Keratinocyte (primary cell): ENCODE data around the gene TGM4. TPM values are rescaled to one million over a fixed set of nuclear protein-coding genes. Genes with fewer than 3 reads are reported as not detected.

ENCODE experiments used
- DNase-seq: peaks from one replicate; pipeline ENCODE4 v3.0.0-alpha.2; 2011; ENCODE audit warnings: low read depth, missing footprints, low spot score
- FAIRE-seq: peaks from 2 replicates; lab custom pipeline; 2011; peaks lifted over from hg19 to GRCh38; lab: Jason Lieb, UNC
- H2AFZ ChIP-seq: 2 replicates; pipeline ENCODE4 v1.6.0; 2012; ENCODE audit warnings: low read length, control low read depth, inconsistent platforms; ENCODE audit not compliant: control insufficient read depth
- H3K27ac ChIP-seq: 2 replicates; pipeline ENCODE4 v1.5.1; 2011; ENCODE audit warnings: low read length; ENCODE audit not compliant: control insufficient read depth, insufficient read depth
- H3K27me3 ChIP-seq: 3 replicates; pipeline ENCODE4 v1.6.0; 2011; ENCODE audit warnings: low read length; ENCODE audit not compliant: control insufficient read depth, insufficient read depth; ENCODE audit errors: extremely low read depth
- H3K36me3 ChIP-seq, 2 experiments: 2 replicates in 1 of 2; 3 replicates in 1 of 2; pipeline ENCODE4 v1.5.1; 2011; ENCODE audit warnings: low read length in 2 of 2, mild to moderate bottlenecking in 1 of 2; ENCODE audit not compliant: control insufficient read depth in 2 of 2, insufficient read depth in 2 of 2; ENCODE audit errors: extremely low read depth in 1 of 2
- H3K4me1 ChIP-seq: 3 replicates; pipeline ENCODE4 v1.5.1; 2011; ENCODE audit warnings: low read length; ENCODE audit not compliant: control insufficient read depth, insufficient read depth; ENCODE audit errors: extremely low read depth
- H3K4me2 ChIP-seq: 3 replicates; pipeline ENCODE4 v1.6.0; 2011; ENCODE audit warnings: low read depth, low read length; ENCODE audit not compliant: control insufficient read depth, insufficient read depth; ENCODE audit errors: extremely low read depth
- H3K4me3 ChIP-seq, 3 experiments: fragments of 200-600 bp in 1 of 3; sonication (generic) in 1 of 3; 2 replicates in 2 of 3; 3 replicates in 1 of 3; pipeline ENCODE4 v1.5.1; 2011 to 2016; ENCODE audit warnings: low read length in 3 of 3, mild to moderate bottlenecking in 3 of 3, control low read depth in 2 of 3, inconsistent platforms in 1 of 3, low read depth in 1 of 3, mixed read lengths in 1 of 3, mixed run types in 1 of 3, moderate library complexity in 1 of 3; ENCODE audit not compliant: control insufficient read depth in 2 of 3, insufficient read depth in 2 of 3; ENCODE audit errors: extremely low read depth in 1 of 3
- H3K79me2 ChIP-seq: 2 replicates; pipeline ENCODE4 v1.6.0; 2012; ENCODE audit warnings: low read length; ENCODE audit not compliant: control insufficient read depth, insufficient read depth
- H3K9ac ChIP-seq: 3 replicates; pipeline ENCODE4 v1.6.0; 2011; ENCODE audit warnings: low read length; ENCODE audit not compliant: control insufficient read depth, insufficient read depth; ENCODE audit errors: extremely low read depth
- H3K9me1 ChIP-seq: 3 replicates; pipeline ENCODE4 v1.6.0; 2011; ENCODE audit warnings: low read length; ENCODE audit not compliant: control insufficient read depth, insufficient read depth; ENCODE audit errors: extremely low read depth
- H3K9me3 ChIP-seq: 2 replicates; pipeline ENCODE4 v1.5.1; 2012; ENCODE audit warnings: low read depth, low read length; ENCODE audit not compliant: control insufficient read depth
- H4K20me1 ChIP-seq: 3 replicates; pipeline ENCODE4 v1.6.0; 2011; ENCODE audit warnings: low read length; ENCODE audit not compliant: control insufficient read depth, insufficient read depth; ENCODE audit errors: extremely low read depth
- EZH2 ChIP-seq: IDR thresholded peaks from one replicate; pipeline ENCODE4 v1.6.1; 2012; ENCODE audit warnings: inconsistent platforms, mild to moderate bottlenecking, low read length, moderate library complexity
- dilution Hi-C: fragments of 300-500 bp; cut with MboI; formaldehyde crosslinking; loops from one replicate; pipeline ENCODE4 v1.7.0; 2020; ENCODE audit warnings: low sequenced_read_pairs; ENCODE audit not compliant: extremely low pct_ligation_motif_present
- polyA plus RNA-seq, 5 experiments: library from polyadenylated mRNA; depleted of rRNA in 3 of 5; stranded (reverse) in 3 of 5; stranded (forward) in 1 of 5; unstranded in 1 of 5; fragments of >200 nt; gene quantifications; 1 replicate in 1 of 5; 2 replicates in 3 of 5; 3 replicates in 1 of 5; pipeline versions ENCODE4 v1.2.1 to v1.2.3, GENCODE V29; 2011 to 2012; ENCODE audit warnings: missing spikeins in 2 of 5, low read depth in 1 of 5, low replicate concordance in 1 of 5
- TF ChIP-seq, protein P1 (sequence below), 3 experiments: IDR thresholded peaks in 1 of 3; conservative IDR thresholded peaks in 1 of 3; optimal IDR thresholded peaks in 1 of 3; 2 replicates in 2 of 3; 3 replicates in 1 of 3; pipeline versions ENCODE3 to v1.5.1; 2011; ENCODE audit warnings: low read length in 3 of 3, mild to moderate bottlenecking in 3 of 3, moderate library complexity in 2 of 3, control low read depth in 1 of 3, inconsistent platforms in 1 of 3; ENCODE audit not compliant: insufficient read depth in 2 of 3; ENCODE audit errors: extremely low read depth in 1 of 3

Gene TGM4
- polyA plus RNA-seq, 1 donor (not counting 4 experiments of a cell fraction or from before 2014, with no cell fraction given), result 1.3 TPM

- dilution Hi-C loops, result no loop called here
- Histone ChIP-seq H3K4me1 (no peaks in the 10 kb centered on the region), H3K9ac (no peak overlapping the region), H3K79me2 (no peaks in the 10 kb centered on the region), H2AFZ (no peak overlapping the region), H3K4me3 (no peak overlapping the region), H3K27ac (no peak overlapping the region), H4K20me1 (no peaks in the 10 kb centered on the region), H3K9me1 (no peaks in the 10 kb centered on the region), H3K9me3 (no peaks in the 10 kb centered on the region), H3K36me3 (no peaks in the 10 kb centered on the region), H3K4me2 (no peak overlapping the region), H3K27me3 (no peaks in the 10 kb centered on the region)
- no peak for TF ChIP-seq EZH2
- TF ChIP-seq, protein P1, sequence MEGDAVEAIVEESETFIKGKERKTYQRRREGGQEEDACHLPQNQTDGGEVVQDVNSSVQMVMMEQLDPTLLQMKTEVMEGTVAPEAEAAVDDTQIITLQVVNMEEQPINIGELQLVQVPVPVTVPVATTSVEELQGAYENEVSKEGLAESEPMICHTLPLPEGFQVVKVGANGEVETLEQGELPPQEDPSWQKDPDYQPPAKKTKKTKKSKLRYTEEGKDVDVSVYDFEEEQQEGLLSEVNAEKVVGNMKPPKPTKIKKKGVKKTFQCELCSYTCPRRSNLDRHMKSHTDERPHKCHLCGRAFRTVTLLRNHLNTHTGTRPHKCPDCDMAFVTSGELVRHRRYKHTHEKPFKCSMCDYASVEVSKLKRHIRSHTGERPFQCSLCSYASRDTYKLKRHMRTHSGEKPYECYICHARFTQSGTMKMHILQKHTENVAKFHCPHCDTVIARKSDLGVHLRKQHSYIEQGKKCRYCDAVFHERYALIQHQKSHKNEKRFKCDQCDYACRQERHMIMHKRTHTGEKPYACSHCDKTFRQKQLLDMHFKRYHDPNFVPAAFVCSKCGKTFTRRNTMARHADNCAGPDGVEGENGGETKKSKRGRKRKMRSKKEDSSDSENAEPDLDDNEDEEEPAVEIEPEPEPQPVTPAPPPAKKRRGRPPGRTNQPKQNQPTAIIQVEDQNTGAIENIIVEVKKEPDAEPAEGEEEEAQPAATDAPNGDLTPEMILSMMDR (optimal IDR thresholded peaks at IDR 0.05 in 1 of 3, IDR thresholded peaks at IDR 0.05 in 1 of 3, conservative IDR thresholded peaks at IDR 0.05 in 1 of 3; ENCODE audit: extremely low read depth in 1 of 3, insufficient read depth in 2 of 3, low read length in 3 of 3), result no peak
- DNase-seq (no peak), FAIRE-seq (no peak)
Observed at GRCh38 chr3:44833394-44833793, 41.0 kb upstream of the TGM4 start.

DNA sequence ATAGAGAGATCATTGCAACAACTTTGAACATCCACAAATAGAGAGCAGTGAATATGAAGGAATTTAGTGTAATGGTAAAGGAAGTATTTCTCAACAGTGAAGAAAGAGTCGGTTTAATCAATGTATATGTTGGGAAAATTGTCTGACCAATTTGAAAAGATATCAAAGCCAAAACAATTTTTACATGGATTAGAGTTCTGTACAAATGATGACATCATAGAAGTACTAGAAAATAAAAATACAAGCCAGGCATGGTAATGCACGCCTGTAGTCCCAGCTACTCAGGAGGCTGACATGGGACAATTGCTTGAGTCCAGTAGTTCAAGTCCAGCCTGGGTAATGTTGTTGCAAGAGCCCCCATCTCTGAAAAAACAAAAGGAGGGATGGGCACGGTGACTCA, 38.7 kb upstream of the TGM4 start:
- Histone ChIP-seq H3K79me2 (no peaks in the 10 kb centered on the region), H3K36me3 (peaks cover 0 to 5% of the 10 kb centered on the region in 2 experiments), H3K4me3 (no peak overlapping the region), H3K27me3 (no peaks in the 10 kb centered on the region), H3K9me3 (no peaks in the 10 kb centered on the region), H3K9ac (no peak overlapping the region), H3K4me1 (no peaks in the 10 kb centered on the region), H3K9me1 (no peaks in the 10 kb centered on the region), H3K4me2 (no peak overlapping the region), H2AFZ (no peak overlapping the region), H4K20me1 (no peaks in the 10 kb centered on the region), H3K27ac (no peak overlapping the region)
- DNase-seq, result no peak
- TF ChIP-seq EZH2, result no peak
- TF ChIP-seq, protein P1 (optimal IDR thresholded peaks at IDR 0.05 in 1 of 3, IDR thresholded peaks at IDR 0.05 in 1 of 3, conservative IDR thresholded peaks at IDR 0.05 in 1 of 3; ENCODE audit: extremely low read depth in 1 of 3, insufficient read depth in 2 of 3, low read length in 3 of 3), result no peak
- dilution Hi-C loops, result no loop called here
- no peak for FAIRE-seq
